ENCODE data around the gene EEF1A2.

The EEF1A2 gene

DNA sequence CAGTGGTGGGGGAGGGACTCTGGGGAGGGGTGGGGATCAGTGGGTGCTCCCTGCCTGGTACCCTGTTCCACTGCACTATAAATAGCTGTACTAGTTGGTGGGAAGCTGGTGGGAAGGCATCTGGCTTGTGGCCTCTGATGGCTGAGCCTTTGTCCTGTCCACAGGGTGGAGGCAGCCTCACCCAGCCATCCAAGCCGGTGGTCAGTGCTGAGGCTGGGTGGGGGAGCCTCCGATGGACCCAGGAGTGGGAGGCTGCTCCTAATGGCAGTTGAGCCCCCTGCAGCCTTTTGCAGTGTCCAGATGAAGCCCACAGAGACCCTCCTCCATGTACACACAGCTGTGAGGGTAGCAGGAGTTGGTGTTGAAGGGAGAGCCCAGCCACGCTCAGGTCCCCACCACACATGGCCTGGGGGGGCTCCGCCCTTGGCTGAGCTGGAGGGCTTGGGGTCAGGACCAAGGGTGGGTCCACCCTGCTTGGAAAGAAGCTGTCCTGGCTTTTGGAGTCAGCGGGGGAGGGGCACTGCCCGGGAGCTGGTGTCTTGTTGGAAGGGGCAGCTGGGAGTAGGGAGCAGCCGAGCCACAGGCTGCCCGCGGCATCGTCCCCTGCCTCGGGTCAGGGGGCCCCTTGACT lies 24.2 kb upstream of the EEF1A2 start:
- H3K79me2 ChIP-seq (ENCODE audit: insufficient read depth, low read depth), result no peaks in the 10 kb centered on the region
- H3K4me3 ChIP-seq (IDR thresholded peaks at IDR 0.05; ENCODE audit: insufficient read depth, low read depth, low read length), result no peak overlapping the region
- no peaks in the 10 kb centered on the region for H4K20me1 ChIP-seq (ENCODE audit: insufficient read depth)
- H2AFZ ChIP-seq (ENCODE audit: low read depth), result no peak overlapping the region
- H3K9ac ChIP-seq, result no peak overlapping the region
- no peaks in the 10 kb centered on the region for H3K4me1 ChIP-seq (ENCODE audit: low read depth, poor library complexity, severe bottlenecking)
- peaks cover 57% of the 10 kb centered on the region for H3K27me3 ChIP-seq (ENCODE audit: insufficient read depth, low read depth)
- H3K27ac ChIP-seq, result no peak overlapping the region
- TF ChIP-seq, protein P1, sequence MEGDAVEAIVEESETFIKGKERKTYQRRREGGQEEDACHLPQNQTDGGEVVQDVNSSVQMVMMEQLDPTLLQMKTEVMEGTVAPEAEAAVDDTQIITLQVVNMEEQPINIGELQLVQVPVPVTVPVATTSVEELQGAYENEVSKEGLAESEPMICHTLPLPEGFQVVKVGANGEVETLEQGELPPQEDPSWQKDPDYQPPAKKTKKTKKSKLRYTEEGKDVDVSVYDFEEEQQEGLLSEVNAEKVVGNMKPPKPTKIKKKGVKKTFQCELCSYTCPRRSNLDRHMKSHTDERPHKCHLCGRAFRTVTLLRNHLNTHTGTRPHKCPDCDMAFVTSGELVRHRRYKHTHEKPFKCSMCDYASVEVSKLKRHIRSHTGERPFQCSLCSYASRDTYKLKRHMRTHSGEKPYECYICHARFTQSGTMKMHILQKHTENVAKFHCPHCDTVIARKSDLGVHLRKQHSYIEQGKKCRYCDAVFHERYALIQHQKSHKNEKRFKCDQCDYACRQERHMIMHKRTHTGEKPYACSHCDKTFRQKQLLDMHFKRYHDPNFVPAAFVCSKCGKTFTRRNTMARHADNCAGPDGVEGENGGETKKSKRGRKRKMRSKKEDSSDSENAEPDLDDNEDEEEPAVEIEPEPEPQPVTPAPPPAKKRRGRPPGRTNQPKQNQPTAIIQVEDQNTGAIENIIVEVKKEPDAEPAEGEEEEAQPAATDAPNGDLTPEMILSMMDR (conservative IDR thresholded peaks at IDR 0.05; ENCODE audit: low read depth, low read length), result no peak
- H3K36me3 ChIP-seq (ENCODE audit: insufficient read depth), result no peaks in the 10 kb centered on the region
- H3K4me2 ChIP-seq, result no peak overlapping the region

DNA sequence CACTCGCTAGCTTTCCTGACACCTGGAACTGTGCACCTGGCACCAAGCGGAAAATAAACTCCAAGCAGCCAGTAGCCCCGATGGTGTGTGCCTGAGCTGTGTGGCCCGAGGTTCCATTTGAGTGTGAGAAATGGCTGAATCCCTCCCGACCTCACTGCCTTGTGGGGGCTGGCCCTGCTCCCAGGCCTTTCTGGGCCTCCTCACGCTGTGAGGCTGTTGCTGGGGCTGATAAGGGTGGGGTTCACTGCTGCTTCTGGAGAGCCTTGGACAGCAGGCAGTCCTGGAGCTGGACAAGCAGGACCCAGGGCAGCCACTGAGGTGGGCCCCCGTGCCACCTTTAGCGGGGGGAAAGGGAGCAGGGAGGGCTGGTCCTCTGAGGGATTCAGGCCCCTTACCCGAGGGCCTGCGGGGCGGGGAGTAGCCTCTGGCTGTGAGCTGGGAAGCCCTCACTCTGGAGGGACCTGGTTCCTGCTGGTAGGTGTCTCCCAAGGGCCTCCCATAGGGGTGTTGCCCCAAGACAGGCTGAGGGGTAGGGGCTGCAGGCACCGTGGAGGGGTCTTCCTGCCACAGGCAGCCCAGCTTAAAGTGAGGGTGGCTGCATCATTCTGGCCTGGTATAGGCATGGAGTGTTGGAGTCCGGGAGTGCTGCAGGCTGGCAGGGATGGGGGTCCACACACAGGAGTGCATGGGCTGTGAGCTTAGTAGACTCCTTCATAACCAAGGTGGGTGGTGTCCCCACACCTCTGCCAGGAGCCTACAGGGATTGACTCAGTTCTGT lies 23.4 kb upstream of the EEF1A2 start:
- no peak overlapping the region for H3K27ac ChIP-seq

DNA sequence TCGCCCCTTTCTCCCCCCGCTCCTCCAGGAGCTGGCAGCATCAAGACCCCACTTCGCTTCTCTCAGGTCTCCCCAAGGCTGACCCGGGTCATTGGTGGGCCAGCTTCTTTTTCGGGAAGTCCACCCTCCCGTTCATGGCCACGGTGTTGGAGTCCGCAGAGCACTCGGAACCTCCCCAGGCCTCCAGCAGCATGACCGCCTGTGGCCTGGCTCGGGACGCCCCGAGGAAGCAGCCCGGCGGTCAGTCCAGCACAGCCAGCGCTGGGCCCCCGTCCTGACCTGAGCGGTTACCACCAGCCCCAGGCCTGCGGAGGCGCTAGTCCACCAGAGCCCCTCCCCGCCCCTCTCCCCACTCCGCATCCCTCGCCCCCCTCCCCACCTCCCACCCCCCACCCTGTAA lies 22.7 kb upstream of the EEF1A2 start:
- H3K79me2 ChIP-seq (ENCODE audit: insufficient read depth, low read depth), result no peaks in the 10 kb centered on the region
- no peak overlapping the region for H3K27ac ChIP-seq
- no peak overlapping the region for H3K4me2 ChIP-seq

More for the DNA sequence above, 23.4 kb upstream of the EEF1A2 start:
- Histone ChIP-seq H3K4me1 (ENCODE audit: low read depth, poor library complexity, severe bottlenecking) (no peaks in the 10 kb centered on the region), H3K36me3 (ENCODE audit: insufficient read depth) (no peaks in the 10 kb centered on the region), H3K4me2 (no peak overlapping the region), H2AFZ (ENCODE audit: low read depth) (no peak overlapping the region), H4K20me1 (ENCODE audit: insufficient read depth) (no peaks in the 10 kb centered on the region), H3K4me3 (IDR thresholded peaks at IDR 0.05; ENCODE audit: insufficient read depth, low read depth, low read length) (no peak overlapping the region), H3K27me3 (ENCODE audit: insufficient read depth, low read depth) (peaks cover 57% of the 10 kb centered on the region), H3K79me2 (ENCODE audit: insufficient read depth, low read depth) (no peaks in the 10 kb centered on the region), H3K9ac (no peak overlapping the region)
- TF ChIP-seq, protein P1 (conservative IDR thresholded peaks at IDR 0.05; ENCODE audit: low read depth, low read length), result no peak

DNA sequence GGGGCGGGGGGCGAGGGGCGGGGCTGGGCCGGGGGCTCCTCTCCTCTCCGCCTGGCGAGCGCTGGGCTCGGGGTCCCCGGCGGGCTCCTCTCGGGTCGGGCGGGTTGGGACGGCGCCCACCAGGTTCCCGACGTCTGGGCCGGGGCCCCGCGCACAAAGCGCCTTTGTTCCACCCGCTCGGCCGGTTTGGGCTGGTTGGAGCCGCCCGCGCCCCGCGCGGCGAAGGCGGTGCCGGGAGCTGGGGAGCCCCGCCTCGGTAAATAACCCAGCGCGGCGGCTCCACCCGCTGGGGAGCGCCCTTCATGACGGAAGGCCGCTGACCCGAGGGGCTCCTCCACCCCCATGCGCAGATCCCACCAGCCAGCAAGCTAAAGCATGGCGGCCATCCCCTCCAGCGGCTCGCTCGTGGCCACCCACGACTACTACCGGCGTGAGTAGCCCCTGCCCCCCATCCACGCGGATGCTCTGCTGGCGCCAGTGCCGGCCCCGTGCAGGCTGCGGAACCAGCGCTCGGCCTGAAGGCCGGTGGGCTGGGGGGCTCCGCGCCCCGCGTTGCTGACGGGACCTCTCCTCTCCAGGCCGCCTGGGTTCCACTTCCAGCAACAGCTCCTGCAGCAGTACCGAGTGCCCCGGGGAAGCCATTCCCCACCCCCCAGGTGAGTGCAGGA lies 22.2 kb upstream of the EEF1A2 start:
- H3K27ac ChIP-seq, result no peak overlapping the region
- no peaks in the 10 kb centered on the region for H4K20me1 ChIP-seq (ENCODE audit: insufficient read depth)
- peak overlapping the region; percentile 22 for H2AFZ ChIP-seq (ENCODE audit: low read depth)
- no peak overlapping the region for H3K9ac ChIP-seq
- TF ChIP-seq, protein P1 (conservative IDR thresholded peaks at IDR 0.05; ENCODE audit: low read depth, low read length), result no peak
- H3K27me3 ChIP-seq (ENCODE audit: insufficient read depth, low read depth), result peaks cover 56% of the 10 kb centered on the region
- no peaks in the 10 kb centered on the region for H3K36me3 ChIP-seq (ENCODE audit: insufficient read depth)
- peak overlapping the region; percentile 25; the same call in 1 of the 2 replicates for H3K4me2 ChIP-seq
- no peaks in the 10 kb centered on the region for H3K4me1 ChIP-seq (ENCODE audit: low read depth, poor library complexity, severe bottlenecking)
- no peak overlapping the region for H3K4me3 ChIP-seq (IDR thresholded peaks at IDR 0.05; ENCODE audit: insufficient read depth, low read depth, low read length)
- no peaks in the 10 kb centered on the region for H3K79me2 ChIP-seq (ENCODE audit: insufficient read depth, low read depth)

More for the DNA sequence above, 22.7 kb upstream of the EEF1A2 start:
- peaks cover 57% of the 10 kb centered on the region for H3K27me3 ChIP-seq (ENCODE audit: insufficient read depth, low read depth)
- no peak overlapping the region for H3K9ac ChIP-seq
- no peaks in the 10 kb centered on the region for H3K36me3 ChIP-seq (ENCODE audit: insufficient read depth)
- H3K4me1 ChIP-seq (ENCODE audit: low read depth, poor library complexity, severe bottlenecking), result no peaks in the 10 kb centered on the region
- no peak overlapping the region for H2AFZ ChIP-seq (ENCODE audit: low read depth)
- TF ChIP-seq, protein P1 (conservative IDR thresholded peaks at IDR 0.05; ENCODE audit: low read depth, low read length), result no peak
- H4K20me1 ChIP-seq (ENCODE audit: insufficient read depth), result no peaks in the 10 kb centered on the region
- H3K4me3 ChIP-seq (IDR thresholded peaks at IDR 0.05; ENCODE audit: insufficient read depth, low read depth, low read length), result no peak overlapping the region

Measured in KMS-11 (cell line).